Daoy (cell line): ENCODE results near the gene FSCN2. TPM values are rescaled to one million over a fixed set of nuclear protein-coding genes. Genes with fewer than 3 reads are reported as not detected.

Source experiments
- DNase-seq: peaks from one replicate; pipeline ENCODE4 v3.0.0-alpha.2; 2015; ENCODE audit warnings: low read depth
- total RNA-seq: library from RNA; depleted of rRNA; stranded (reverse); fragments of >200 nt; shearing (Covaris generic); gene quantifications from 2 replicates; pipeline ENCODE4 v1.2.3, GENCODE V29; 2014; rRNA removed

FSCN2 gene, protein sequence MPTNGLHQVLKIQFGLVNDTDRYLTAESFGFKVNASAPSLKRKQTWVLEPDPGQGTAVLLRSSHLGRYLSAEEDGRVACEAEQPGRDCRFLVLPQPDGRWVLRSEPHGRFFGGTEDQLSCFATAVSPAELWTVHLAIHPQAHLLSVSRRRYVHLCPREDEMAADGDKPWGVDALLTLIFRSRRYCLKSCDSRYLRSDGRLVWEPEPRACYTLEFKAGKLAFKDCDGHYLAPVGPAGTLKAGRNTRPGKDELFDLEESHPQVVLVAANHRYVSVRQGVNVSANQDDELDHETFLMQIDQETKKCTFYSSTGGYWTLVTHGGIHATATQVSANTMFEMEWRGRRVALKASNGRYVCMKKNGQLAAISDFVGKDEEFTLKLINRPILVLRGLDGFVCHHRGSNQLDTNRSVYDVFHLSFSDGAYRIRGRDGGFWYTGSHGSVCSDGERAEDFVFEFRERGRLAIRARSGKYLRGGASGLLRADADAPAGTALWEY
- total RNA-seq: 0.17 TPM in 1 of 2 replicates, not detected in the other

DNA sequence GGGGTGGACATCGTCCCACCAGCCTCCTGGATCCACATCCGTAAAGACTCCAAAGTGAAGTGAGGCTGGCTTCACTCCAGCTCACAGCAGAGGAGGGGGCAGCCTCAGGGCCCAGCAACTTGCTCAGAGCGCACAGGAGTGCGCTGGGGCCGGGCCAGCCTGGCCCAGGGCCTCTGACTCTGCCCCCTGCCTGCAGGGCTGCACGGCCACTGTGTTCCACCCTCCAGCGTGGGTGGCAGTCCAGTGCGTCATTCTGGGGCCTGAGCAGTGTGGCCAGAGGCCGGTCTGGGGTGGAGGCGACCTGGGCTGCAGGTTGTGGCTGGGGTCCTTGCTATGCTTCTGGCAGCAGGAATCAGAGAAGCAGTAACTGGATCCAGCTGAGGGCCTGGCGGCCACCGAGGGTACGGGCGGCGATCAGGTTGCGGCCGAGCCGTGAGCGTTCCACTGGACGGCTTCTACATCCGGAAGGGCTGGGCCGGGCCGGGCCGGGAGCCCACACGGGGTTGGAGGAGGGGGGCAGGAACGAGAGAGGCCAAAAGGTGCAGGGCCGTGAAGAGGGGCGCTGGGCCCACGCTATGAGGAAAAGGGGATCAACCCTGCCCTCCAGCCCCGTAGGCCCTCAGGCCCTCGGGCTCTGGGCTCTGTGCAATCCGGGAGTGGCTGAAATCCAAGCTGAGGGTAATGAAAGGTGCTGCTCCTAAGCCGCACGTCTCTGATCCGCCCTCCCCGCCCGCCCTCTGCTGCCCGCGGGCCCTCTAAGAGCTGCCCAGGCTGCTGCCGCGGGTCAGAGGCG lies at the start of gene FSCN2:
Gene FSCN2, plus strand, starts transcription at position 787 of the 793 bp plus-strand sequence. CDS start 155 bp downstream, outside the sequence.
- DNase-seq: no peak

DNA sequence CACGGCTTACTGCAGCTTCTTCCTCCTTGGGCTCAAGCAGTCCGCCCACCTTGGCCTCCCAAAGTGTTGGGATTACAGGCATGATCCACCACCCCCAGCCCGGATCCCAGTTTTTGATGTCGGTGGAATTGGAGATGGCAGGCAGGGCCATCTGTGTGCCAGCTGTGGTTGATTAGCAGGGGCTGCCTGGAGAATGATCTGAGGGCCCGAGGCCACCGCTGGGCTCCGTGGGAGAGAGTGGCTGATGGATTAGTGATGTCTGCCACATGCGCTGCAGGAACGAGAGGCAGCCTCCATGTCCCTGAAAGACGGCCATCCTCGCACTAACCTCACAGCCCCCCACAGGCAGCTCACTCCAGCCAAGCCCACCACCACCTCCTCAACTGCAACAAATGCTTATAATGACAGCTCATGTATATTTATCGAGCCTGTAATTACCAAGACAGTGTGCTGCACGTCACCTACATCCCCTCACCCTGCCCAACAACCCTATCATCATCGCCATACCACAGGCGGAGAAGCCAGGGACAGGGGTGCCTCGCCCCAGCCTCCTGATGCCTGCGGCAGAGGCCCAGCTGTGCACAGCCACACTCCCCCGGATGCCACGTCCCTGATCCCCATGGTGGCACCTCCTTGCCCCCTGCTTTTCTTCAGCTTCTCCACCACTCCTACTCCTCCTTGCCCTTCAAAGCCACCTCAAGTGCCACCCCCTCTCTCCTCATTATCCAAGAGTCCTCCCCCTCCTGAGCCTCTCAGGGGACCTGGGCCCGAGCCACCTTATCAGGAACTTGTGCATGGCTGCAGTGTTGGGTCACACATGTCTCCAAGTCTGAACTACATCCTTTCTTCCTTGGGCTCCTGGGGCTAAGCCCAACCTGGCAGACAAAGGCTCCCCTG lies 48.8 kb upstream of the FSCN2 start:
- no peak for DNase-seq

DNA sequence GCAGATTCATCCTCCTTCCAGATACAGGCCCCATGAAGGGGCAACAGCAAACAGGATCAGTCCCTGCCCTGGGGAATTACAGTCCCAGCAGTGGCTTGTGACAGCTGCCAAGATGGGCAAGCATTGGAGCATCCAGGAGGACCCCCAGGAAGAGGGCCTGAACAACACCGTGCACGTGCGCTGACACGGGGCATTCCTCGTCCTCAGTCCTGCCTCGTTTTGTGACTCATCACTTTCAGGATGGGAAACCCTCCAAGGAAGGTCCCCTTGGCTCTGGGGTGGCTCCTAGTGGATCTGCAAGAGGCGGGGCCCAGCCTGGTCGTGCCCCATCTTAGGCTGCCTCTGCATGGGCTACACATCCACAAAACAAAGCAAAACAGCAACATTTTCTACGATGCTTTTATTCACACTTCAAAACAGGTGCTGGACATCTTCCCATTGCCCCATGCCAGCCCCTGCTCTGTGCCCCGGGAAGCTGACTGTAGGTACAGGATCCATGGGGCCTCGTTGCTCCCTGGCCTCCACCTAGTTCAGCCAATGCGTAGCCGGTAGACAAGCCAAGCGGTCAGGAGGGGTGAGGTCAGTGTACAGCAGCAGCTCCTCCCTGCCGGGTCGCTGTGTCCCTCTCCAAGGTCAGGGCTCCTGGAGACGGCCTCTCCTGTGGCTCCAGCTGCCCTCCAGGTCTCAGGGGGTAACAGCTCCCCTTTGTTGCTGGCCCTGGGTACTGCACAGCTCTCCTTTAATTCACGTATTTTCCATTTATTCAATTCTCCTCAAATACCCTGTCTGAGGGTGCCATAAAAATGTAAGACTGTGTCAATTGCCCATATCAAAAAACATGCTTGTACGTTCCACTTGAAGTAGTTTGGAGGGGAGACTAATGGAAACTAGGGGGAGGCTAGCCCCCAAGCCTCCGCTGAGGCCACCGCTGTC lies 47.8 kb upstream of the FSCN2 start:
- peak; percentile 89 for DNase-seq

DNA sequence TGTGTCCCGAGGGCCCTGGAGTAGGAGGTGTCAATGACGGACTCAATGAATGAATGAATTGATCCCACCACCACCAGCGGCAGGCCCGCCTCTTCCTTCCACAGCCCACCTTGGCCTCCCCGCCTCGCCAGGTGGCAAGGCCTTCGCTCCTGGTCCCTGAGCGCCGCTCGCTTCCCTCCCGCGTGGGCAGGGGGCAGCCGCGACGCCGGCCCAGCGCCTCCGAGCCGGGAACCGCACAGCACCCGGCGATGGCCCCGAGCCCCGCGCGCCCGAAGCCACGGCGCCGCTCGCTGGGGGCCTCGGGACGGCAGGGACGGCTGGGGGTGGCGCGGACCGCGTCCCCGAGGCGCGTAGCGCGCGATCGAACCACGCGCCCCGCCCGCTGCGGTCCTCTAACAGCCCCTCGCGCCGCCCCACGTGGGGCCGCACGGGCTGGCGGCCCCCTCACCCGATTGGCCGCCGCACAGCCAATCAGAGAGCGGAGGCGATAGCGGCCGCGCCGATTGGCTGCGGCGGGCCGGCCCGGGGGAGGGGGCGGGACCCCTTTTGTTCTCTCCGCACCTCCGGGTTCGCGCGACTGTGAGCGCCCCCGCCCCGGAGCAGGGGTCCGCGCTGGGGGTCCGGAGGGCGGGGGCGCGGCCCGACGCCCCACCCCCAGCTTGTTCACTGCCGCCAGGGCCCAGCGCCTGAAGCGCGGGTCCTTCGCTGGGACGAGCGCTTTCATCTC lies 46.9 kb upstream of the FSCN2 start:
- peak; percentile 89 for DNase-seq

GRCh38 chr17:81481815-81482505 lies 46.2 kb upstream of the FSCN2 start:
- no peak for DNase-seq

DNA sequence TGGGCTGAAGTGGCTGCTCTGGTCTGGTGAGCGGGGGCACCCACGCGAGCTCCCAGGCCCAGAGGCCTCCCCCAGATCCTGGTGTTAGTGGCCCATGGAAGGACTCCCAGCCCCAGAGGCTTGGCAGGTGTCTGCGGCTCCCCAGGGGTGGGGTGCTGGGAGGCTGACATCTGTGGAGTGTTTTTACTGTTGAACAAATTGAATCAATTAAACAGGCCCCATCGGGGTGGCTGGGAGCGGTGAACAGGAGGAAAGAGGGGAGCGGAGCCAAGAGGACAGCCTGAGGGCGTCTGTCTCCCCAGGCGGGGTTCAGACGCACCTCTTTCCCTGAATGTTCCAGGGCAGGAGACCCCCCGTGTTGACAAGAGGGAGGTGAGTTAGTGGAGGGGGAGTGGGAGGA lies 45.5 kb upstream of the FSCN2 start:
- DNase-seq: no peak

DNA sequence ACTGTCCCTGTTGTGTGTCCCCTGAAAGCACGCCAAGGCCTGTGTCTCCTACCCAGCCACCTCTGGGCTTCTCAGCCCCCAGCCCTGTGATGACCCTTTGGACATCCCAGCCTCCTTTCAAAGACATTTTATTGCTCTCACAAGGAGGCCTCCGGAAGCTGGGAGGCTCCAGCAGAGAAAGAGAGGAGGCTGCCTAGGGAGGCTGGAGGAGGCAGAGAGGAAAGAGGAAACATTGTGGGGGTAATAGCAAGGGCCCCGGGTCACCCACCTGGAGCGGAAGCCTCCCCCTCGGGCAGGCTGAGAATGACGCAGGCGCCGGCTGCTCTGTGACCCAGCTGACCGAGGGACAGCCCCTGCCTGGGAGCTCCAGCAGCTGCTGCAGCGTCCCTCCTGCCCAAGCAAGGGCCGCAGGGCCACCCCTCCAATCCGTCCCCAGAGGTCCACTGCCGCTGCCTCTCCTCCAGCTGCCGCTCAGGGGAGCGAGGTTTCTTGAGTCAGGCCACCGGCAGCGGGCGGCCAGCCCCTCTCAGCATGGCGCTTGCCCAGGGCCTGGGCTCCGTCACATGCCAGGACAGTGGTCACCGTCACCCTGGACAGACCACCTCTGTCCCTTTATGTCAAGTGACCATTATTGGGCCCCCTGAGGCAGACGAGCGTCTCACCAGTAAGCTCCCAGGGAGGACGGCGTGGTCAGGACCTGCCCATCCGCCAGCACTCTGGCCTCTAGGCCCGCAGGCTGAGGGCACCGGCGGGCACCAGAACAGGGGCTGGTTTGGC lies 44.9 kb upstream of the FSCN2 start:
- no peak for DNase-seq

GRCh38 chr17:81483862-81484194 lies 44.3 kb upstream of the FSCN2 start:
- DNase-seq: no peak

GRCh38 chr17:81484195-81484979 lies 43.8 kb upstream of the FSCN2 start:
- peak; percentile 85 for DNase-seq

DNA sequence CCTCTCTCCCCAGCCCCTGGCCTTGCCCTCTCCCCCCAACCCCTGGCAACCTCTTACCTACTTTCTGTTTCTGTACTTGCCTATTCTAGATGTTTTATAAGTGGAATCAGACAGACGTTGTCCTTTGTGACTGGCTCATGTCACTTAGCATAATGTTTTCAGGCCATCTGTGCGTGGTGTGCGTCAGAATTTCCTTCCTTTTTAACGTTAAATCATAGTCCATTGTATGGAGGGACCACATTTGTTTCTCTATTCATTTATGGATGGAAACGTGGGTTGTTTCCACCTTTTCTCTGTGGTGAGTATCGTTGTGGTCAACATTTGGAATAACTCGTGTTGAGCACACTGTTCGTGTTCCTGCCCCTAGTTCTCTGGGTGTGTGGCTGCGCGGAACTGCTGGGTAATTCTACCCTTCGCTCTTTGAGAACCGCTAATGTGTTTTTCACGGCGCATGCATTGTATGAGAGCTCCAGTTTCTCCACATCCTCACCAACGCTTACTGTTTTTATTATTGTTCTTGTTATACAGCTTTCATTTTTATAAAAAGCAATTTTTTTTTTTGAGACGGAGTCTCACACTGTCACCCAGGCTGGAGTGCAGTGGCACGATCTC lies 41.9 kb upstream of the FSCN2 start:
- DNase-seq: no peak

DNA sequence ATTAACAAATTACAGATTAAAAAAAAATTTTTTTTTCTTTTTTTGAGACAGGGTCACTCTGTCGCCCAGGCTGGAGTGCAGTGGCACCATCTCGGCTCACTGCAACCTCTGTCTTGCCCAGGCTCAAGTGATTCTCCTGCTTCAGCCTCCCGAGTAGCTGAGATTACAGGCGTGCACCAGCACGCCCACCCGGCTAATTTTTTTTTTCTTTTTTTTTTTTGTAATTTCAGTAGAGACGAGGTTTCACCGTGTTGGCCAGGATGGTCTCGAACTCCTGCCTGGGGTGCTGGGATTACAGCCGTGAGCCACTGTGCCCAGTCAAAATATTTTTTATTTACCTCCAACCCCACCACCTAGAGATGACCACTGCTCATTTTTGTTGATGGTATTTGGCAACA lies 41.1 kb upstream of the FSCN2 start:
- no peak for DNase-seq

GRCh38 chr17:81487487-81488275 lies 40.5 kb upstream of the FSCN2 start:
- DNase-seq: peak; percentile 85

GRCh38 chr17:81488276-81488860 lies 39.8 kb upstream of the FSCN2 start:
- no peak for DNase-seq

DNA sequence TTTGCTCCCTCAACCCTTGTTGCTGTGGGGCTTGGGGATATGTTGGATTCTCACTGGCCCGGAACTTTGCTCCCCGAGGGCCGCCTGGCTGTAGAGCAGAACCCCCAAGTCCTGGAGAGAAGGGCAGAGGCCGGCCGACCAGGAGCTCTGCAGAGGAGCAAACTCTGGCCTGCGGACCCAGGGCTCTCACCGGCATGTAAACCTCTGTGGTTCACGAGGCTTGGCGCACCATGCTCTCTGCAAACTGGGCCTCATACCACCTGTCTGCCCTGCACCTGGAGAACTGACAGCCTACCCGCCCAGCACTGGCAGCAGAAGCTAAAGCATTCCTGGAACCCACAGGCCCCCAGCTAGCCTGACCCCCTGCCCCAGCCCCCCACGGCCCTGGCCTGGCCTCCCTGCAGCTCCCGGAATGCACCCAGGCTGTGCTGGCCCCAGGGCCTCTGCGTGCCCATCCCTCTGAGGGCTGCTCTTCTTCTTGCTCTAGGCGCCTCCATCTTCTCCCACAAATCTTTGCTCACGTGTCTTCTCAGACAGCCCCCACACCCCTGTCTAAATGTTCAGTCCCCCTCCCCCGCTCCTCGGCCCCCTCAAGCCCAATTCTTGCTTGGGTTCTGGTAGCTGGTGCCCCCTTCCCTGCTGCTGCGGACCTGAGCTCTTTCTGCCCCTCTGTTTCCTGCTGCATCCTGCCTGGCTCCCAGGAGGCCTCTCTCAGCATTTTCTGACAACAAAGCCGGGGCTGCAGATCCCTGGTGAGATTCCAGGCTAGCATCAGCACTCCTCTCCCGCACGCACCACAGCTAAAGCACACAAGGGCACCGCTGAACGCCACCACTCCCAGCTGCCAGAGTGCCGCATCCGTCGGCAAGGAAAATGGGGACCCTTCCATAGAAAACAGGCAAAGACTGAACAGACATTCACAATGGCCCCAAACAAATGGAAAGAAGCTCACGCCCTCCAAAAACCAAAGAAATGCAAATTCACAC lies 38.9 kb upstream of the FSCN2 start:
- DNase-seq: no peak
